K562 (cell line): ENCODE measurements around the gene IRF3. TPM values are rescaled to one million over a fixed set of nuclear protein-coding genes. Genes with fewer than 3 reads are reported as not detected.
A peak's percentile ranks its signal among the peaks of the same experiment; 100 is the strongest.

Experiments
- FOXJ2 ChIP-seq: fragments of 200-800 bp; sonication (Bioruptor generic); IDR thresholded peaks from 2 replicates; pipeline ENCODE4 v1.6.1; 2016; ENCODE audit warnings: missing genetic modification characterization, missing compliant biosample characterization
- HDAC2 ChIP-seq: fragments of 450-650 bp; IDR thresholded peaks from 2 replicates; pipeline ENCODE4 v1.6.1; 2016; ENCODE audit warnings: mild to moderate bottlenecking
- HNRNPLL ChIP-seq: fragments of 200-400 bp; formaldehyde crosslinking; IDR thresholded peaks from 2 replicates; pipeline ENCODE4 v1.6.1; 2017; ENCODE audit warnings: low read length, low read depth, mild to moderate bottlenecking; ENCODE audit not compliant: poor library complexity, severe bottlenecking
- KDM5B ChIP-seq: fragments of 200-600 bp; sonication (generic); IDR thresholded peaks from 2 replicates; pipeline ENCODE4 v1.6.1; 2012; ENCODE audit warnings: low read depth, mild to moderate bottlenecking, moderate library complexity, low read length, control low read depth, inconsistent platforms; ENCODE audit not compliant: insufficient replicate concordance
- MYC ChIP-seq, 2 experiments: fragments of 250-450 bp in 1 of 2; sonication (Bioruptor Pico) in 1 of 2; IDR thresholded peaks; 2 replicates each; pipeline versions ENCODE4 v1.5.1 to v1.6.1; 2012 to 2021; ENCODE audit warnings: low read depth in 2 of 2, borderline replicate concordance in 1 of 2, improper control_type of control experiment in 1 of 2, low read length in 1 of 2, mild to moderate bottlenecking in 1 of 2, moderate library complexity in 1 of 2
- NUFIP1 ChIP-seq: fragments of 450-650 bp; IDR thresholded peaks from 2 replicates; pipeline ENCODE4 v1.6.1; 2018; ENCODE audit not compliant: partially characterized antibody
- POLR2B ChIP-seq: fragments of 450-650 bp; IDR thresholded peaks from 2 replicates; pipeline ENCODE4 v1.6.1; 2018; ENCODE audit warnings: low read depth; ENCODE audit not compliant: partially characterized antibody
- RBFOX2 ChIP-seq: fragments of 200-400 bp; formaldehyde crosslinking; IDR thresholded peaks from 2 replicates; pipeline ENCODE4 v1.6.1; 2017; ENCODE audit warnings: low read depth, mild to moderate bottlenecking, low read length, moderate library complexity
- RERE ChIP-seq: sonication (generic); formaldehyde crosslinking; IDR thresholded peaks from 2 replicates; pipeline ENCODE4 v1.8.0; 2023; ENCODE audit warnings: missing genetic modification reagents, mild to moderate bottlenecking, borderline replicate concordance
- SMARCE1 ChIP-seq: fragments of 450-650 bp; IDR thresholded peaks from 2 replicates; pipeline ENCODE4 v1.7.1; 2016; ENCODE audit warnings: mild to moderate bottlenecking
- TRIM24 ChIP-seq, 2 experiments: fragments of 450-650 bp; IDR thresholded peaks; 2 replicates each; pipeline ENCODE4 v1.6.1; 2016
- ZBTB33 ChIP-seq: sonication (generic); formaldehyde crosslinking; IDR thresholded peaks from 2 replicates; pipeline ENCODE4 v1.8.1; 2023; ENCODE audit warnings: mild to moderate bottlenecking, missing genetic modification reagents
- polyA plus RNA-seq, 8 experiments: library from polyadenylated mRNA; depleted of rRNA in 4 of 8; stranded (reverse) in 5 of 8; unstranded in 3 of 8; fragments of >200 nt; fragmentation: Nextera tagmentation in 2 of 8; fragmentation: Illumina TruSeq in 1 of 8; extraction: Ambion mirVana in 2 of 8; extraction: Trizol in 1 of 8; gene quantifications; 2 replicates each; pipeline versions ENCODE4 v1.2.1 to v1.2.3, GENCODE V29; 2011 to 2014; ENCODE audit warnings: inconsistent platforms in 1 of 8, missing spikeins in 1 of 8
- total RNA-seq, 7 experiments: library from RNA; depleted of rRNA in 6 of 7; stranded (reverse); fragments of >200 nt in 6 of 7; fragmentation: Illumina TruSeq in 2 of 7; extraction: Trizol in 2 of 7; gene quantifications; 2 replicates each; pipeline versions ENCODE4 v1.2.1 to v1.2.3, GENCODE V29; 2011 to 2021; ENCODE audit warnings: low replicate concordance in 1 of 7
- TF ChIP-seq, protein P1 (sequence below), 2 experiments: fragments of 450-650 bp in 1 of 2; IDR thresholded peaks; 2 replicates each; pipeline ENCODE4 v1.6.1; 2011 to 2017; ENCODE audit warnings: low read depth in 2 of 2, antibody characterized with exemption in 1 of 2, borderline replicate concordance in 1 of 2, low read length in 1 of 2, mild to moderate bottlenecking in 1 of 2, mixed read lengths in 1 of 2; ENCODE audit not compliant: control insufficient read depth in 1 of 2

Gene IRF3
- total and polyA plus RNA-seq, 9 of the 15 experiments (the other 6 are each of a cell fraction or from before 2014, with no cell fraction given) = 7.5 to 145 (median 65.4) TPM

DNA sequence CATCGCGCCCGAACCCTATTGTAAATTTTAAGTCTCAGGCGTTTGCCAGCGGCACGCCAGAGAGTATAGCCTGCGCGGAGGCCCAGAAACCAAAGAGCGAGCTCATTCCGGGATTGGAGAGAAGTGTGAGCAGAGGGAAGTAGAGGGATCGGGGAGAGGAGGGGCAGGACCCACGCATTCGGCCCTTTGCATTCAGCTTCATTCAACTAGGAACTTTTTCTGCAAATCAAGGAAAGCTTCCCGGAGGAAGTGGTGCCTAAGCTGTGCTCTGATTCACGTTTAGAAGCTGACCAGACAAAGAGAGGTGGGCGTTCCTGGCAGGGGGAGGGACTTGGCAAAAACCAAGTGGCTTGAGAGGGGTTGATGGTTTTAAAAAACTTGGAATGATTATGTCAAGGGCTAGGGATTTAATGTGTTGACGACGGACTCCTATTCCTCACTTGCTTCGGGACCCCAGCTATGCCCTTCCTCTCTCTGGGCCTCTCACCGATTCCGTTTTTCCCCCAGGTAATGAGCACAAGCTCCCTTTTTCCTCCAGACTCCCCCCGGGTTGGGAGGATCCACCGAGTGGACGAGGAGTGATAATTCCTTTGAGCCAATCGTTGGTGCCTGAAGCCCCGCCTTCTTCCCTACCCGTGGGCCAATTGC is 10.6 kb upstream of the IRF3 start (continued):
- TF ChIP-seq, protein P1, sequence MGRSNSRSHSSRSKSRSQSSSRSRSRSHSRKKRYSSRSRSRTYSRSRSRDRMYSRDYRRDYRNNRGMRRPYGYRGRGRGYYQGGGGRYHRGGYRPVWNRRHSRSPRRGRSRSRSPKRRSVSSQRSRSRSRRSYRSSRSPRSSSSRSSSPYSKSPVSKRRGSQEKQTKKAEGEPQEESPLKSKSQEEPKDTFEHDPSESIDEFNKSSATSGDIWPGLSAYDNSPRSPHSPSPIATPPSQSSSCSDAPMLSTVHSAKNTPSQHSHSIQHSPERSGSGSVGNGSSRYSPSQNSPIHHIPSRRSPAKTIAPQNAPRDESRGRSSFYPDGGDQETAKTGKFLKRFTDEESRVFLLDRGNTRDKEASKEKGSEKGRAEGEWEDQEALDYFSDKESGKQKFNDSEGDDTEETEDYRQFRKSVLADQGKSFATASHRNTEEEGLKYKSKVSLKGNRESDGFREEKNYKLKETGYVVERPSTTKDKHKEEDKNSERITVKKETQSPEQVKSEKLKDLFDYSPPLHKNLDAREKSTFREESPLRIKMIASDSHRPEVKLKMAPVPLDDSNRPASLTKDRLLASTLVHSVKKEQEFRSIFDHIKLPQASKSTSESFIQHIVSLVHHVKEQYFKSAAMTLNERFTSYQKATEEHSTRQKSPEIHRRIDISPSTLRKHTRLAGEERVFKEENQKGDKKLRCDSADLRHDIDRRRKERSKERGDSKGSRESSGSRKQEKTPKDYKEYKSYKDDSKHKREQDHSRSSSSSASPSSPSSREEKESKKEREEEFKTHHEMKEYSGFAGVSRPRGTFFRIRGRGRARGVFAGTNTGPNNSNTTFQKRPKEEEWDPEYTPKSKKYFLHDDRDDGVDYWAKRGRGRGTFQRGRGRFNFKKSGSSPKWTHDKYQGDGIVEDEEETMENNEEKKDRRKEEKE (IDR thresholded peaks at IDR 0.05; ENCODE audit: borderline replicate concordance in 1 of 2, control insufficient read depth in 1 of 2, low read depth in 2 of 2, low read length in 1 of 2) = peak in 1 of 2 experiments; percentile 98; a peak in 2 of 4 replicates
- TF ChIP-seq MYC (IDR thresholded peaks at IDR 0.05; ENCODE audit: low read depth, low read length) (peak; percentile 29; the same call in 1 of the 2 replicates), MYC (CRISPR knock-in tag; IDR thresholded peaks at IDR 0.05; ENCODE audit: borderline replicate concordance, low read depth) (0 out of 2 replicates have a peak, but pooled peaks have one; percentile 41), NUFIP1 (peak; percentile 85), RERE (CRISPR knock-in tag) (0 out of 2 replicates have a peak, but pooled peaks have one; percentile 74), HDAC2 (peak; percentile 98), POLR2B (peak; percentile 88), ZBTB33 (CRISPR knock-in tag) (0 out of 2 replicates have a peak, but pooled peaks have one; percentile 65), HNRNPLL (peak; percentile 9), FOXJ2 (no peak; the same call in 1 of the 2 replicates), TRIM24 (IDR thresholded peaks at IDR 0.05) (peak in 1 of 2 experiments; percentile 22; a peak in 1 of 4 replicates), SMARCE1 (no peak), RBFOX2 (peak; percentile 53), KDM5B (peak; percentile 82)
